Body of pancreas (tissue), 4 donors: Measurements from ENCODE around the gene TAF1A.

Experiments
- POLR2A ChIP-seq, 3 donors: fragments of 450-650 bp; IDR thresholded peaks; one replicate each; pipeline ENCODE4 v1.6.1; 2016; ENCODE audit warnings: antibody characterized with exemption in 3 of 3, mild to moderate bottlenecking in 2 of 3
- TF ChIP-seq, protein P1 (sequence below), 7 experiments: fragments of 450-650 bp in 4 of 7; fragments of 200-600 bp in 3 of 7; sonication (generic) in 3 of 7; IDR thresholded peaks; one replicate each; pipeline ENCODE4 v1.5.1; 2016 to 2019; ENCODE audit warnings: antibody characterized with exemption in 7 of 7

DNA sequence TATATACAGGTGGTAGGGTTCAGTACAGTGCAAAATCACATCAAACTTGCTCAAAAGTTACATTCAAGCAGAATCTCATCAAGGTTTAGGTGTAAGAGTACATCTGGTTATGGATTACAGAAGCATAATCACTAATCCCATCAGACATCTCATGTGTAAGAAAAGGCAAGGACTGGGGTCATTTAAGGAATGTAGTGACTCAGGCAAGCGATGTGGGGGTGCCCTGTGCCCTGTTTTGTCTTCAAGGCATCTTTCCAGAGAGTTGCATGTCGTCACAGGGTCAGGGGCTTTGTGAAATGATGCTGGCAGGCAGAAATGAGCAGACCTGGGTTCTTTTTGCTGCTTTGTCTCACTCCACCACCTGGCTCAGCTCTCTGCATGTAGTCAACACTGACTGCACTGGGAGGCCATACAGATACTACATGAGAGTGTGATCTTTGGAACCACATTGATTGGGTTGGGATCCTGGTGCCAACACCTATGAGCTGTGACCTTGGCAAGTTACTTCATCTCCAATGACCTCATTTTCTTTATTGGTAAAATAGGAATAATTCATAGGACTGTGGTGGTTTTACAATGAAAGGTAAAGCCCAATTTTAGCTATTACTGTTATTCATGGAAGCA is 33.6 kb downstream of the TAF1A start:
- TF ChIP-seq, protein P1, sequence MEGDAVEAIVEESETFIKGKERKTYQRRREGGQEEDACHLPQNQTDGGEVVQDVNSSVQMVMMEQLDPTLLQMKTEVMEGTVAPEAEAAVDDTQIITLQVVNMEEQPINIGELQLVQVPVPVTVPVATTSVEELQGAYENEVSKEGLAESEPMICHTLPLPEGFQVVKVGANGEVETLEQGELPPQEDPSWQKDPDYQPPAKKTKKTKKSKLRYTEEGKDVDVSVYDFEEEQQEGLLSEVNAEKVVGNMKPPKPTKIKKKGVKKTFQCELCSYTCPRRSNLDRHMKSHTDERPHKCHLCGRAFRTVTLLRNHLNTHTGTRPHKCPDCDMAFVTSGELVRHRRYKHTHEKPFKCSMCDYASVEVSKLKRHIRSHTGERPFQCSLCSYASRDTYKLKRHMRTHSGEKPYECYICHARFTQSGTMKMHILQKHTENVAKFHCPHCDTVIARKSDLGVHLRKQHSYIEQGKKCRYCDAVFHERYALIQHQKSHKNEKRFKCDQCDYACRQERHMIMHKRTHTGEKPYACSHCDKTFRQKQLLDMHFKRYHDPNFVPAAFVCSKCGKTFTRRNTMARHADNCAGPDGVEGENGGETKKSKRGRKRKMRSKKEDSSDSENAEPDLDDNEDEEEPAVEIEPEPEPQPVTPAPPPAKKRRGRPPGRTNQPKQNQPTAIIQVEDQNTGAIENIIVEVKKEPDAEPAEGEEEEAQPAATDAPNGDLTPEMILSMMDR (IDR thresholded peaks at IDR 0.05): no peak
- no peak for TF ChIP-seq POLR2A (IDR thresholded peaks at IDR 0.05)
